Progenitor cell of endocrine pancreas (in vitro differentiated cells): Measurements from ENCODE around the gene LRP1B. TPM values are rescaled to one million over a fixed set of nuclear protein-coding genes. Genes with fewer than 3 reads are reported as not detected.

Experiments used
- DNase-seq: peaks from one replicate; pipeline ENCODE4 v3.0.0; 2021; ENCODE audit warnings: low spot score; ENCODE audit not compliant: unreplicated experiment
- H3K27ac Mint-ChIP-seq: 2 replicates; pipeline ENCODE4 v1.8.0; 2021; ENCODE audit warnings: mild to moderate bottlenecking, moderate library complexity, mixed read lengths
- H3K27me3 Mint-ChIP-seq: 2 replicates; pipeline ENCODE4 v1.8.0; 2021; ENCODE audit warnings: mixed read lengths
- H3K36me3 Mint-ChIP-seq: 2 replicates; pipeline ENCODE4 v1.8.0; 2022; ENCODE audit warnings: mixed read lengths; ENCODE audit not compliant: insufficient read depth
- H3K4me1 Mint-ChIP-seq: 2 replicates; pipeline ENCODE4 v1.8.0; 2021; ENCODE audit warnings: low read depth, mixed read lengths
- H3K4me3 Mint-ChIP-seq: 2 replicates; pipeline ENCODE4 v1.8.0; 2021; ENCODE audit warnings: low read depth, mild to moderate bottlenecking, moderate library complexity, mixed read lengths
- H3K9me3 Mint-ChIP-seq: 2 replicates; pipeline ENCODE4 v1.8.0; 2021; ENCODE audit warnings: low read depth, mixed read lengths
- CTCF ChIP-seq: fragments of 200-600 bp; sonication (generic); IDR thresholded peaks from one replicate; pipeline ENCODE4 v1.5.0; 2021; ENCODE audit warnings: antibody characterized with exemption, mild to moderate bottlenecking; ENCODE audit not compliant: unreplicated experiment
- total RNA-seq: library from RNA; stranded (reverse); gene quantifications from 2 replicates; pipeline ENCODE4 v1.2.1, GENCODE V29; 2021

LRP1B gene
- total RNA-seq, 1 donor from 2014 or later, result 0.57 TPM

- DNase-seq, result no peak
- no peaks in the 10 kb centered on the region for H3K36me3 Mint-ChIP-seq
- TF ChIP-seq CTCF, result no peak
- no peaks in the 10 kb centered on the region for H3K9me3 Mint-ChIP-seq
- H3K4me3 Mint-ChIP-seq, result no peak overlapping the region
- H3K27me3 Mint-ChIP-seq, result no peaks in the 10 kb centered on the region
- no peaks in the 10 kb centered on the region for H3K4me1 Mint-ChIP-seq
- no peak overlapping the region for H3K27ac Mint-ChIP-seq
Observed at GRCh38 chr2:140359056-140359771, 1771.6 kb downstream of the LRP1B start.

- DNase-seq, result no peak
- no peaks in the 10 kb centered on the region for H3K36me3 Mint-ChIP-seq
- TF ChIP-seq CTCF, result no peak
- H3K27me3 Mint-ChIP-seq, result no peaks in the 10 kb centered on the region
- no peaks in the 10 kb centered on the region for H3K4me1 Mint-ChIP-seq
- no peak overlapping the region for H3K4me3 Mint-ChIP-seq
- no peaks in the 10 kb centered on the region for H3K9me3 Mint-ChIP-seq
- H3K27ac Mint-ChIP-seq, result no peak overlapping the region
Observed at GRCh38 chr2:140356697-140357096, 1774.1 kb downstream of the LRP1B start.

- H3K27me3 Mint-ChIP-seq, result no peaks in the 10 kb centered on the region
- no peaks in the 10 kb centered on the region for H3K4me1 Mint-ChIP-seq
- no peaks in the 10 kb centered on the region for H3K9me3 Mint-ChIP-seq
- H3K36me3 Mint-ChIP-seq, result no peaks in the 10 kb centered on the region
- H3K27ac Mint-ChIP-seq, result no peak overlapping the region
- TF ChIP-seq CTCF, result no peak
- H3K4me3 Mint-ChIP-seq, result no peak overlapping the region
- DNase-seq, result no peak
Observed at GRCh38 chr2:140355511-140356090, 1775.2 kb downstream of the LRP1B start.

- H3K4me1 Mint-ChIP-seq, result no peaks in the 10 kb centered on the region
- TF ChIP-seq CTCF, result no peak
- no peak overlapping the region for H3K4me3 Mint-ChIP-seq
- H3K27ac Mint-ChIP-seq, result no peak overlapping the region
- no peaks in the 10 kb centered on the region for H3K9me3 Mint-ChIP-seq
- DNase-seq, result no peak
- no peaks in the 10 kb centered on the region for H3K36me3 Mint-ChIP-seq
- H3K27me3 Mint-ChIP-seq, result no peaks in the 10 kb centered on the region
Observed at GRCh38 chr2:140354544-140354943, 1776.3 kb downstream of the LRP1B start.

- Mint-ChIP-seq H3K9me3 (no peaks in the 10 kb centered on the region), H3K36me3 (no peaks in the 10 kb centered on the region), H3K4me1 (no peaks in the 10 kb centered on the region), H3K27ac (no peak overlapping the region), H3K27me3 (no peaks in the 10 kb centered on the region), H3K4me3 (no peak overlapping the region)
- DNase-seq, result no peak
- TF ChIP-seq CTCF, result no peak
Observed at GRCh38 chr2:140353541-140353940, 1777.3 kb downstream of the LRP1B start.
